Measurements from ENCODE around the gene CWC25. TPM values are rescaled to one million over a fixed set of nuclear protein-coding genes. Genes with fewer than 3 reads are reported as not detected.
A peak's percentile ranks its signal among the peaks of the same experiment; 100 is the strongest.

The CWC25 gene
- total and polyA plus RNA-seq, 9 of the 15 experiments (the other 6 are each of a cell fraction or from before 2014, with no cell fraction given): 16.5 to 27.4 (median 23.0) TPM

- TF ChIP-seq AFF4 (CRISPR knock-in tag; IDR thresholded peaks at IDR 0.05) (no peak), ZBTB8A (IDR thresholded peaks at IDR 0.05; ENCODE audit: partially characterized antibody) (peak; percentile 91), PREB (CRISPR knock-in tag; IDR thresholded peaks at IDR 0.05) (no peak), POLR3G (IDR thresholded peaks at IDR 0.05; ENCODE audit: extremely low read depth, insufficient read length, insufficient replicate concordance) (peak; percentile 37), NFYB (IDR thresholded peaks at IDR 0.05; ENCODE audit: extremely low read depth, insufficient read length) (no peak), CGGBP1 (CRISPR knock-in tag; IDR thresholded peaks at IDR 0.05) (no peak), ETS1 (conservative IDR thresholded peaks at IDR 0.05; ENCODE audit: control insufficient read depth, low read depth, low read length) (0 out of 2 replicates have a peak, but pooled peaks have one; percentile 43), FOS (IDR thresholded peaks at IDR 0.05; ENCODE audit: extremely low read depth, insufficient read length) (no peak), SRSF3 (IDR thresholded peaks at IDR 0.05; ENCODE audit: insufficient read depth, low read length) (no peak), ZBTB1 (CRISPR knock-in tag; IDR thresholded peaks at IDR 0.05; ENCODE audit: borderline replicate concordance, low read depth) (no peak), NFRKB (IDR thresholded peaks at IDR 0.05; ENCODE audit: low read depth) (no peak; the same call in 1 of the 2 replicates), ZHX1 (conservative IDR thresholded peaks at IDR 0.05; ENCODE audit: low read length) (no peak; the same call in 1 of the 2 replicates), U2AF2 (optimal IDR thresholded peaks at IDR 0.05; ENCODE audit: low read depth, low read length) (no peak), CBFB (CRISPR knock-in tag; IDR thresholded peaks at IDR 0.05) (no peak)
Measured at GRCh38 chr17:38867179-38867967, 42.3 kb upstream of the CWC25 start (continued).

Measured in K562 (cell line).